ENCODE results near the gene ATP2B2. TPM values are rescaled to one million over a fixed set of nuclear protein-coding genes. Genes with fewer than 3 reads are reported as not detected.
"Not testable (repeated sequence)": the region's sequence is repeated elsewhere in the genome, so short reads cannot be mapped to it uniquely, and the experiment has no call there.

The ATP2B2 gene
- 0.03 TPM for polyA plus RNA-seq (2013, experiment 1 of 2; ENCODE audit: insufficient read length)
- 0.04 TPM for polyA plus RNA-seq (2013, experiment 2 of 2; ENCODE audit: insufficient read length)

DNA sequence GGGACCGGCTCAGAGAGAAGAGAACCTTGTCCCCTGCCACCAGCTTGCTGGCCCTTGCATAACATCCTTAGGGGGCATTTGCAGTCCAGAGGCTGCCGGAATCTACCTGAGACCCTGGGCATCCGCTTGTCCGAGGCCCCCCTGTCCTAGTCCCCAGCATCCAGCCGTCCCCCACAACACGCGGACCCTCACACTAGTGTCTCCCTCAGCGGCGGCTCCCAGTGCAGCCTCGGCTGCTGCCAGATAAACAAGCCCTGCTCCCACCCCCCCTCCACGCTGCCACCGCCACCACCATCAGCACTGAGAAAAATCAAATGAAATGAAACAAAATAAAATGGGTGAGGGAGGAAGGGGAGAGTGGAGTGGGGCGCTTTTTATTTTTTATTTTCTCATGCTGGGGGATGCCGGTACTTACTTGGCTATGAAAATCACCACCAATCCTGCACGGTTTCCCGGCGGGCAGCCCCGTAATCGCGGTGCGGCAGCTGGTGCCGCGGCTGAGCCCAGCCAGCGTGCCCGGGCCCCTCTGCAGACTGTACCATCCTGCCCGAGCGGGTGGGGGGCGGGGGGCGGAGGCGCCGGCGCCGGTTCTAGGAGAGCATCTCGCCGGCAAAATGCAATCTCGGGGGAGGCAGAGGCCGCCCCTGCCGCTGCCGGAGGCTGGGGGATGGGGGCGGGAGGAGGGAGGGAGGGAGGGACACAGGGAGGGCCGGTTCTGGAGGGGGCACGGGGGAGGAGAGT lies at the start of gene ATP2B2:
ATP2B2 (minus strand) TSS at position 537 of the 741 bp plus-strand sequence. CDS start 56,043 bp downstream, outside the sequence.
- no peak for DNase-seq

DNA sequence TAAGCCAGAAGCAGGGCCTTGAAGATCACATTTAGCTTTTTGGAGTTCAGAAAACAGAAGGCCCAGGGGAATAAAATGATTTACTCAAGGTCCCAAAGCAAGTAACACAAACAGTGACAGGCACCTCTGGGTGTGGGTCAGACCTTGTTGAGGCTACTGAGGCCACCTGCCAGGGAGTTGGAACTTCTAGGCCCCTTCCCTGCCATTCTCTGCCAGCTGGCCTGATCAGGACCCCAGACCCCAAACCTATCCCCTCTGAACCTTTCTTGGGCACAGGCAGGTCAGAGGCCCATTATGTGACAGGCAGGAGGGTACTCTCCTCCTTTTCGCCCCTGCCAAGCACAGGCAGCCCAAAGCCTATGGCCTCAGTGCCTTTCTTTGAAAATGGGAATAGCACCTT lies 49.4 kb upstream of the ATP2B2 start:
- DNase-seq: no peak

DNA sequence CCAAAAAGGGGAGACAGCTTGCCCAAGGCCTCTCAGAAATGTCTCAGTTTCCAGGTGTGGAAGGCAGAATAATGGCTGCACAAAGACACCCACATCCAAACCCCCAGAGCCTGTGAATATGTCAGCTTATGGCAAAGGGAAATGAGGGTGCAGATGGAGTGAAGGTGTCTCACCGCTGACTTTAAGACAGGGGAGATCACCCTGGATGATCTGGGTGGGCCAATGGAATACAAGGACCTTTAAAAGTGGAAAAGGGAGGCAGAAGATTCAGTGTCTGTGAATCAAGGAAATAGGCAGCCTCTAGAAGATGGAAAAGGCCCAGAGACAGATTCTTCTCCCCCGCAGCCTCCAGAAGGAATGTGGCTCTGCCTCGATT lies 48.8 kb upstream of the ATP2B2 start:
- DNase-seq: no peak

- no peak for DNase-seq
These were observed 48.3 kb upstream of the ATP2B2 start for GRCh38 chr3:10553591-10554235.

GRCh38 chr3:10552631-10552943 lies 47.2 kb upstream of the ATP2B2 start:
- no peak for DNase-seq

DNA sequence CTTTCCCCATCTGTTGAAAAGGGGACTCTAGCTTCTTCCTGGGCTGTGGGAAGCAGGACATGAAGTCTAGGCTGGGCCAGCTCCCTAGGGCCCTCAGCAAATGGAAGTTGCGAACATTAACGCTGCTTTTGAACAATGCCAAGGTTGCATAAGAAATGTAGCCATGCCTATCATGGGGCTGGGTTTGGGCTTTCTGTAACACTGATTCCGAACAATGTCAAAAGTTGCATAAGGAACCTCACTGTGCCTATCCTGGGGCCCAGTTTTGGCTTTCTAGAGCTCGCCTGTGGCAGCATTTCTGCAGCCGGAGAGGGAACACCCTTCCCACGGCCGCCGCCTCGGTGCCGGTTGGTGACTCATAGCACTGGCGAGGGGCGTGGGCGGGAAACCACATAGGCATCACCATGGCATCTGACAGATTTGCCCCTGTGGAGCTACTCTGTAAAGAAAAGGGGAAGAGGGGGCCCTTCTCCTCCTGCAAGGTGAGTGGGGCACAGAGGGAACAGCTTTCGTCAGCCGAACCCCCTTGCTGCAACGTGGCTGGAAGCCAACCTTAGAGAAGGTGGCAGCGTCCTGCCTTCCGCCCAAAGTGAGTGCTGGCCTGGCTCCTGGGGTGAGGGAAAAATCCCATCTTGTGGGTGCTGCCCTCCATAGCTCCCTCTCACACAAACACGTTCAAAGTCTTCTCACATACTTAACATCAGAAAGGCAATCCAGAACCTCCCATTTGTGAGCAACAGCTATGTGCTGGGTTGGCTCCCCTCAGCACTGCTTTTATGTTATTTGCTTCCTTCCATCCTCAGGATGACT lies 46.6 kb upstream of the ATP2B2 start:
- DNase-seq: no peak

DNA sequence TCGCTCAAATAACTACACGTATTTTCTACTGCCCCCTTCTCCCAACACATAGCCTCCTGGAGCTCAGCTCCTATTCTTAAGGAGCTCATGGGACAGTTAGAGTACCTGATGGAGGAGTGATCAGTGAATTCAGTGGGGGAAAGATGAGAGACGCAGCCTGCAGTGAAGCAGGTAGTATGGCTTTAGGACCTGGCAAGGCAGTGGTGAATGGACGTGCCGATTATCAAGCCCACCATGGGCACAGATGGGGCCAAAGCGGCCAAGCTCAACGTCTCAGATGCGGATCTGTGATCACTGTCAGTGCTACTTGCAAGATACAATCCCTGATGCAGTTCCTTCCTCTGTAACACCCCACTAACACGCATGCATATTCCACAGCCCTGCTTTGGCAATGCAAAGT lies 45.8 kb upstream of the ATP2B2 start:
- no peak for DNase-seq

DNA sequence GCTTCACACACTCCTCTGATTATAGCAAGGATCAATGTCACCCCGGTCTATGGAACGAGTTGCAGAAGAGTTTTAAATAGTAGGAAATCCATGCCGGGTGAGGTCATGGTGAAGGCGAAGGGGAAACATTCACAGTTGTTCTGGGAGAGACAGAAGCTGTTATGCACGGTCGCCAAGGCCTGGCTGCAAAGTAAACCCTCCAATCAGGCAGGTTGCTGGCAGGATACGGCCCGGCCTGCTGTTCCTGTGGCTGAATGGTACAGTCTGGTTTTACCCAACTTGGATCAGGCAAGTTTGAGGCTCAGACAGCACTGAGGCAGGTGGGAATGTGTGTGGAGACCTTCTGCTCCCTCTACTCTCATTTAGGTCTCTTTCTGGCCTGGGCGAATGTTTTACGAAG lies 45.3 kb upstream of the ATP2B2 start:
- no peak for DNase-seq

- no peak for DNase-seq
These were observed 44.3 kb upstream of the ATP2B2 start for GRCh38 chr3:10549617-10550230.

DNA sequence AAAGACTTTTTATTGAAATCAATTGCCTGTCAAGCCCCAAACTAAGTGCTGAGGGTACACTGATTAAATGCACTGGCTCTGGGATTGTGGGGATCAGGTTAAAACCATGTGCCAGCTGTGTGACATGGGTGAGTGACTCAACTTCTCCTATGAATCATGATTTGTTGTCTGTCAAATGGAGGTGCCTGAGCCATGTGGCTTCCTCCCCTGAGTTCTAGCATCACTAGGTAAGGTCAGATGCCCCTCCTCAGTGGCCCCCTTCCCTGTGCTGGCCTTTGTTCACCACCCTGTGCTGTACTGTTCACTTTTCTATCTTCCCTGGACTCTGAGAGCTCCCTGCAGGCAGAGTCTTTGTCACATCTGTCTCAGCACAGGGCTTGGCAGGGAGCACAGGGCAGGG lies 43.6 kb upstream of the ATP2B2 start:
- DNase-seq: no peak

DNA sequence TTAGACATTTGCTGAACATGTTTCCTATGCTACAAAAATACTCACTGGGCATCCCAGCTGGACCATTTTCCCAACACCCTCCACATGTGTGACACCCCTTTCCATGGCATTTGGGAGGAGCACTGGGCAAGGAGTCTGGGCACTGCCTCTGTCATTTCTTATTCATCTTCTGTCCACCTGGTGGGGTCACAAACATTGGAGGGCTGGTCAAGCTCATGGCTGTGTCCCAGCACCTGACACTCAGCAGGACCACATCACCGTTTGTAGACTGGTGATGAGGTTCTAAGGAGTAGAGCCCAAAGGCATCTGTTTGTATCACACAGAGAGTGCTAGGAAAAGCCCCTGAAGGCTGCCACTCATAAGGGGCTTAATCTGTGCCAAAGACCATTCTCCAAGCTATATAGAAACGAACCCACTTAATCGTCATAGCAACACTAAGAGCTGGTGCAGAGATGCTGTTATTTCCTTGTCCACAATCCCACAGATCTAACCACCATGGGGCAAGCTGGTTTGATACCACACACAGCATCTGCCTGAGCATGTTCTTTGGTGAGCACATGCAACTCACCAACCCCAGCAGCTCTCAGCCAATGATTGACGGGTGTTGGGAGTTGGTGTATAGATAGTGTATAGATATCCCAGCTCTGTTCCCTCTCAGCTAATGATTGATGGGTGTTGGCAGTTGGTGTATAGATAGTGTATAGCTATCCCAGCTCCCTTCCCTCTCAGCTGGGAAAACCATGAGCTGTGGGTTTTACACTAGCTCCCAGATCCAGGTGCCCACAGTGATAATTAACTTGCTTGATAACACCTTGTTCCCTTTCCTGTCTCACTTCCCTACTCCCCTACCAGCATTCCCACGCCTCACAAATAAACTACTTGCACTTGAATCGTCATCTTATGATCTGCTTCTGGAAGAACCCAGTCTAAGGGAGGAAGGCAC lies 42.7 kb upstream of the ATP2B2 start:
- no peak for DNase-seq

- no peak for DNase-seq
These were observed 42.0 kb upstream of the ATP2B2 start for GRCh38 chr3:10547413-10547812.

GRCh38 chr3:10546820-10547263 lies 41.5 kb upstream of the ATP2B2 start:
- DNase-seq: no peak

- DNase-seq: no peak
These were observed 40.8 kb upstream of the ATP2B2 start for GRCh38 chr3:10546181-10546624.

DNA sequence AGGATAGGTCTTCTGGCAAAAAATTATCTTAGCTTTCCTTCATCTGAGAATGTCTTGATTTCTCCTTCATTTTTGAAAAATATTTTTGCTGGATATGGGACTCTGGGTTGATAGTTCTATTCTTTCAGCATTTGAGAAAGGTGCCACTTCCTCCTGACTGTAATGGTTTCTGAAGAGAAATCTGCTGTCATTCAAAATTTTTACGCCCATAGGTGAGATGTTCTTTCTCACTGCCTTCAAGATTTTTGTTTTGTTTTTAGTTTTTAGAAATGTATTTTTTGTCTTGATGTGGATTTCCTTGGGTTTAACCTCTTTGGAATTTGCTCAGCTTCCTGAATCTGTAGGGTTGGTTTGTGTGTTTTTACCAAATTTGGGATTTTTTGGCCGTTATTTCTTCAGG lies 37.1 kb upstream of the ATP2B2 start:
- DNase-seq: no peak

- DNase-seq: not testable (repeated sequence)
These were observed 35.0 kb upstream of the ATP2B2 start for GRCh38 chr3:10540347-10540746.

DNA sequence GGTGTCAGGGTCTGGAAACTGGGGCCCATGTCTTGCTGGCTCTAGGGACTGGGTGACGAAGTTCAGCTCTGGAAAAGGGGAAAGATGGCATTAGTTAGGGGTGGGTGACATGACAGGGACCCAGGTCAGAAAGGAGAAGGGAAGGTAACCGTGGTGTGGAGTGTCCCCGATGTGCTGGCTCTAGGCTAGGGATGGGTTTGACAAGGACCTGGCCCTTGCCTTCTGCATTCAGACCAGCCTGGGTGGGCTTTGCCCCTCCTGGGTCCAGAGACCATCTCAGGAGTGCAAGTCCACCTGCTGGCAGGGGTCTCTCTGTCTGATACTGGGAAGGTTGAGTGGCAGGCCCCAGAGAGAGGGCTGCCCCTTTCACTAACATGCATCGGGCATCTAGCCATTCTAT lies 28.7 kb upstream of the ATP2B2 start:
- no peak for DNase-seq

GRCh38 chr3:10533737-10534023 lies 28.3 kb upstream of the ATP2B2 start:
- DNase-seq: no peak

GRCh38 chr3:10532939-10533736 lies 27.8 kb upstream of the ATP2B2 start:
- DNase-seq: no peak

DNA sequence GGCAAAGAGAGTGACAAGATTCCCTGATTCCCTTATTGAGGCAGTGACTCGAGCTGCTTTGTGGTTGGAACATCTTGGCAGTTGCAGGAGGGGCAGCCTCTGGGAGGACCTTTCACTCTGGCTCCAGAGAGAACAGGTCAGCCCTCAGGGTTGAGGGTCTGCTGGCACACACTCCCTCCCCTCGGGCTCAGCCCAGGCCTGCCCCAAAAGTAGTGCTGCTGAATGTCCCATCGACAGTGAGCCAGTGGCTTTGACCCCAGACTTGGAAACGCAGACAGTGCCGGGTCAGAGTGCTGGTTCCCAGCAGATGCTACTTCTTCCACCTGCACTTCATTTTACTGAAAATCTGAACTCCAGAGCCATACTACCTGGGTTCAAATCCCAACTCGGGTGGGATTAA lies 25.6 kb upstream of the ATP2B2 start:
- no peak for DNase-seq

DNA sequence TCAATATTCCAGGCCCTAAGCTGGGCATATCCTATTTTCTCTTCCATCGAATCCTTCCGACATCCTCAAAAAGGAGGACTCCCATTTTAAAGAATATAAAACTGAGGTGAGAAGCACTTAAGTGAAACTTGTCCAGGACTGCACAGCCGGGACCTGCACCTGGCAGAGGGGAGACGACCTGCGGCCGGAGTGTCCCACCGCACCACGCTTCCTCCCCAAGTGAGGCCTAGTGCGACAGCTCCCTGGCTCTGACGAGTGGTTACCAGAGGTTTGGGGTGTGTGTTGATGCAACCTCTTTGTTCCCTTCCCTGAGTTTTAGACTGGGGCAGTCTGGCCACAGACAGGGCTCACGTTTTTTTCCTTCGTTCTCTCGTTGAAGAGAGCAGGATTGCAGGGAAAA lies 24.9 kb upstream of the ATP2B2 start:
- no peak for DNase-seq

Data from fibroblast of skin of abdomen (primary cell).